ENCODE results near the gene CBLL1.

DNA sequence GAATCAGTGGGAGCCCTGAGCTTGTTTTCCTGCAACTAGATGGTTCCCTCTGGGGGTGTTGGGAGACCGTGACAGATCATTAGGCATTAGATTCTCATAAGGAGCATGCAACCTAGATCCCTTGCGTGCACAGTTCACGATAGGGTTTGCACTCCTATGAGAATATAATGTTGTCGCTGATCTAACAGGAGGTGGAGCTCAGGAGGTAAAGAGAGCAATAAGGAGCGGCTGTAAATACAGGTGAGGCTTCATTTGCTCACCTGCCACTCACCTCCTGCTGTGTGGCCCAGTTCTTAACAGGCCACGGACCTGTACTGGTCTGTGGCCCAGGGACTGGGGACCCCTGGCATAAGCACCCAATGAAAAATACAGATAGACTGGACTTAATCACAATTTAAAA lies 48.4 kb downstream of the CBLL1 start:
- TF ChIP-seq CTCF (conservative IDR thresholded peaks at IDR 0.05; ENCODE audit: low read depth, low read length) (no peak), BHLHE40 (IDR thresholded peaks at IDR 0.05; ENCODE audit: low read depth, low read length) (no peak), NFE2L2 (IDR thresholded peaks at IDR 0.05; ENCODE audit: low read depth, low read length) (no peak), USF2 (IDR thresholded peaks at IDR 0.05; ENCODE audit: low read depth, low read length) (no peak), POLR2A (IDR thresholded peaks at IDR 0.05; ENCODE audit: low read depth, low read length) (no peak), MXI1 (IDR thresholded peaks at IDR 0.05; ENCODE audit: borderline replicate concordance, low read depth, low read length) (no peak), MAZ (IDR thresholded peaks at IDR 0.05; ENCODE audit: borderline replicate concordance, low read depth, low read length) (no peak)

All from IMR-90 (cell line).